Left lung (tissue), 10 donors: ENCODE measurements around the gene PSORS1C1. TPM values are rescaled to one million over a fixed set of nuclear protein-coding genes. Genes with fewer than 3 reads are reported as not detected.

Source experiments
- ATAC-seq: fragments of 200-7000 bp; cut with Tn5 transposase; one replicate; pipeline ENCODE4 v1.9.1; 2020; ENCODE audit warnings: moderate library complexity
- DNase-seq, 4 donors: peaks; one replicate each; pipeline ENCODE4 v3.0.0-alpha.2; 2013 to 2020
- H3K27ac ChIP-seq, 2 donors: fragments of 200-600 bp; sonication (generic) in 1 of 2; one replicate each; pipeline versions ENCODE4 v1.5.0 to v1.8.0; 2020 to 2021
- H3K27me3 ChIP-seq, 2 donors: fragments of 200-600 bp; sonication (generic) in 1 of 2; one replicate each; pipeline versions ENCODE4 v1.5.0 to v1.8.0; 2020 to 2021
- H3K36me3 ChIP-seq, 2 donors: fragments of 200-600 bp; sonication (generic) in 1 of 2; one replicate each; pipeline versions ENCODE4 v1.5.0 to v1.8.0; 2020 to 2021
- H3K4me1 ChIP-seq, 2 donors: fragments of 200-600 bp; one replicate each; pipeline ENCODE4 v1.8.0; 2021
- H3K4me3 ChIP-seq, 2 donors: fragments of 200-600 bp; sonication (generic) in 1 of 2; one replicate each; pipeline versions ENCODE4 v1.5.0 to v1.8.0; 2020 to 2021; ENCODE audit warnings: mild to moderate bottlenecking in 1 of 2
- H3K9me3 ChIP-seq, 2 donors: fragments of 200-600 bp; sonication (generic) in 1 of 2; one replicate each; pipeline versions ENCODE4 v1.5.0 to v1.8.0; 2020 to 2021
- intact Hi-C, 2 donors: fragments of 100-400 bp; cut with DNase I; formaldehyde crosslinking; loops; one replicate each; pipeline versions ENCODE4 v1.11.2 to v1.14.2; 2022
- polyA plus RNA-seq, 6 donors: library from polyadenylated mRNA; unstranded; fragments of 120-200 nt; gene quantifications; one replicate each; pipeline ENCODE4 v1.2.1, GENCODE V29; 2013; ENCODE audit not compliant: insufficient read length in 6 of 6
- total RNA-seq, 2 donors: library from RNA; stranded (reverse); fragmentation: NEBNext Ultra II Directional; extraction: Animal tissue kit (Norgen Biotek cat#: 25700); gene quantifications; one replicate each; pipeline ENCODE4 v1.2.1, GENCODE V29; 2021
- TF ChIP-seq, protein P1 (sequence below), 2 donors: fragments of 200-600 bp; sonication (generic) in 1 of 2; IDR thresholded peaks; one replicate each; pipeline versions ENCODE4 v1.5.0 to v1.8.0; 2021; ENCODE audit warnings: antibody characterized with exemption in 2 of 2
- donor health status: DM: no; HTN: yes; CAD: no.
- donor health status: DM: no; HTN: no; CAD: no.

PSORS1C1 gene
- total and polyA plus RNA-seq, 8 donors: 0.09 to 11.7 (median 0.58) TPM

- H3K9me3 ChIP-seq: no peaks in the 10 kb centered on the region
- peaks cover under 1 to 34% of the 10 kb centered on the region in 2 donors for H3K4me1 ChIP-seq
- H3K27me3 ChIP-seq: no peaks in the 10 kb centered on the region
- intact Hi-C loops: no loop called here
- DNase-seq (peak in 1 of 4 donors; percentile 78), ATAC-seq (no peak)
- no peaks in the 10 kb centered on the region for H3K36me3 ChIP-seq
- TF ChIP-seq, protein P1, sequence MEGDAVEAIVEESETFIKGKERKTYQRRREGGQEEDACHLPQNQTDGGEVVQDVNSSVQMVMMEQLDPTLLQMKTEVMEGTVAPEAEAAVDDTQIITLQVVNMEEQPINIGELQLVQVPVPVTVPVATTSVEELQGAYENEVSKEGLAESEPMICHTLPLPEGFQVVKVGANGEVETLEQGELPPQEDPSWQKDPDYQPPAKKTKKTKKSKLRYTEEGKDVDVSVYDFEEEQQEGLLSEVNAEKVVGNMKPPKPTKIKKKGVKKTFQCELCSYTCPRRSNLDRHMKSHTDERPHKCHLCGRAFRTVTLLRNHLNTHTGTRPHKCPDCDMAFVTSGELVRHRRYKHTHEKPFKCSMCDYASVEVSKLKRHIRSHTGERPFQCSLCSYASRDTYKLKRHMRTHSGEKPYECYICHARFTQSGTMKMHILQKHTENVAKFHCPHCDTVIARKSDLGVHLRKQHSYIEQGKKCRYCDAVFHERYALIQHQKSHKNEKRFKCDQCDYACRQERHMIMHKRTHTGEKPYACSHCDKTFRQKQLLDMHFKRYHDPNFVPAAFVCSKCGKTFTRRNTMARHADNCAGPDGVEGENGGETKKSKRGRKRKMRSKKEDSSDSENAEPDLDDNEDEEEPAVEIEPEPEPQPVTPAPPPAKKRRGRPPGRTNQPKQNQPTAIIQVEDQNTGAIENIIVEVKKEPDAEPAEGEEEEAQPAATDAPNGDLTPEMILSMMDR (IDR thresholded peaks at IDR 0.05): no peak
- H3K27ac ChIP-seq: no peak within 1 kb of the TSS
- no peak within 1 kb of the TSS for H3K4me3 ChIP-seq
Measured at GRCh38 chr6:31120151-31120915, 5.7 kb downstream of the PSORS1C1 start, which contains the start of gene CDSN. Gene CDSN (minus strand): TSS chr6:31120446. CDS start chr6:31120419, 27 bp downstream.

GRCh38 chr6:31121131-31121790, 6.7 kb downstream of the PSORS1C1 start:
- intact Hi-C loops: no loop called here
- Histone ChIP-seq H3K9me3 (no peaks in the 10 kb centered on the region), H3K27me3 (no peaks in the 10 kb centered on the region), H3K4me1 (peaks cover 0 to 29% of the 10 kb centered on the region in 2 donors), H3K4me3 (no peak overlapping the region), H3K36me3 (no peaks in the 10 kb centered on the region), H3K27ac (no peak overlapping the region)
- TF ChIP-seq, protein P1 (IDR thresholded peaks at IDR 0.05): no peak
- DNase-seq: peak in 1 of 4 donors; percentile 46
- ATAC-seq: no peak

DNA sequence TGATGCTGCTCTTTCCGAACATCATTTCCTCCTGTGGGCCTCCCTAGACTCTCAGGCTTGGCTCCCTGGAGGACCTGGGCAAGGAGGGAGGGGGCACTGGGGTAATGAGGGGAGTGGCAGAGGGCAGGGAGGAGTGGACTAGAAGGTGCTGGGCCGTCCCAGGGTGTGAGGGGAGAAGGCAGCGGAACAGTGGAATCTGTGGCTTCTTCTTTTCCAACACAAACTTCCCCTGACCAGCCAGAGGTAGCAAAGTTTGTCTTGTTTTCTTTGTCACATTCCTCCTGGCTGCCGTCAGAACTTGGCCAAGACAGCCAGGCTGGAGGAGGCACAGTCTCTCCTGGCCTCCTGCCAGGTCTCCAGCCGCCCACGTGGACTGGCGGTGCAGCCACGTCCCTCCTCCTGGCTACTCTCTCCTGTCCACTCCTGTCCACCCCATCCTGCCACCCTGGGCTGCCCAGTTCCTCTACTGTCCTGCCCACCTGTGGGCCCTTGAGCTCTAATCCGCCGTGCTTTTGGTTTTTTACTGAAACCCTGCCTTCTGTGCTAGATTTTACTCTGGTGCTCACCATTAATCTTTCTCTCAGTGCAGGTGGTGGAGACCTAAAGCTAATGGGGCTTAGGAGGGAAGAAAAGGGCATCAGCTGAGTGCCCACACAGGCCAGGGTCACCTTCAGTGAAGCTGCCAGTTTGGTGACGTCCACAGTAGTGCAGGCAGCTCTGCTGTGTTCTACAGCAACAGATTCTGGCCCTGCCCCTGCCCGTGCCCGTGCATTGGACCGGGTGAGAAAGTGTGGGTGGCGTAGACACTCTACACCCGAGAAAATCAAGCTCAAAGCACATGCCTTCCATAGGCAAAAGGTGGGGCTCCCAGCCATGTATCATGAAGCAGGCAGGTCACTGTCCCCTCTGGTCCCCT, 8.4 kb downstream of the PSORS1C1 start:
- peak; percentile 68 for ATAC-seq
- peak; percentile 34 to 90 (median 81) for DNase-seq
- H3K4me1 ChIP-seq: peaks cover 0 to 29% of the 10 kb centered on the region in 2 donors
- no peak overlapping the region for H3K4me3 ChIP-seq
- intact Hi-C loops: no loop called here
- no peaks in the 10 kb centered on the region for H3K9me3 ChIP-seq
- H3K36me3 ChIP-seq: no peaks in the 10 kb centered on the region
- peak overlapping the region; percentile 39 to 61 for H3K27ac ChIP-seq
- no peaks in the 10 kb centered on the region for H3K27me3 ChIP-seq
- TF ChIP-seq, protein P1 (IDR thresholded peaks at IDR 0.05): no peak

DNA sequence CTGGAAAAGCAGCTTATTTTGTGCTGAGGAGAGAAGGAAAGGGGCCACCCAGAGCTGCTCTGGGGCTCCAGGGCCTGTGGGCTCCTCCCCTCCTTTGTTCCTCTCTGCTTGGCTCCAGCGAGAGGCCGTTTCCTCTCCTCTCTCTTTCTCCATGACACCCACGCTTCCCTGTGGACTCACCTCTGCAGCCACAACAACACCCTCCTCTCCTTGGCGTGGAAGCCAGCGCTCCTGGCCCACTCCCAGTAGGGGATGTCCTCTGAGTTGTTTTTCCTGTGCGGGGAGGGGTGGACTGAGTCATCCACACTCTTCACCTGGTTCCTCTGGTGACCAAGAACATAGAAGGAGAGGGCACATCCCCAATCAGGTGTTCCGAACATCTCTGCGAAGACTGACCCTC, 10.6 kb downstream of the PSORS1C1 start:
- no peaks in the 10 kb centered on the region for H3K27me3 ChIP-seq
- no peak overlapping the region for H3K4me3 ChIP-seq
- peaks cover 0 to 29% of the 10 kb centered on the region in 2 donors for H3K4me1 ChIP-seq
- intact Hi-C loops: no loop called here
- TF ChIP-seq, protein P1 (IDR thresholded peaks at IDR 0.05): no peak
- no peaks in the 10 kb centered on the region for H3K36me3 ChIP-seq
- no peaks in the 10 kb centered on the region for H3K9me3 ChIP-seq
- peak; percentile 58 for ATAC-seq
- DNase-seq: peak in 2 of 4 donors; percentile 55 to 78
- peak overlapping the region in 1 of 2 donors; percentile 45 for H3K27ac ChIP-seq
